ENCODE results near the gene MMRN2.

The MMRN2 gene

DNA sequence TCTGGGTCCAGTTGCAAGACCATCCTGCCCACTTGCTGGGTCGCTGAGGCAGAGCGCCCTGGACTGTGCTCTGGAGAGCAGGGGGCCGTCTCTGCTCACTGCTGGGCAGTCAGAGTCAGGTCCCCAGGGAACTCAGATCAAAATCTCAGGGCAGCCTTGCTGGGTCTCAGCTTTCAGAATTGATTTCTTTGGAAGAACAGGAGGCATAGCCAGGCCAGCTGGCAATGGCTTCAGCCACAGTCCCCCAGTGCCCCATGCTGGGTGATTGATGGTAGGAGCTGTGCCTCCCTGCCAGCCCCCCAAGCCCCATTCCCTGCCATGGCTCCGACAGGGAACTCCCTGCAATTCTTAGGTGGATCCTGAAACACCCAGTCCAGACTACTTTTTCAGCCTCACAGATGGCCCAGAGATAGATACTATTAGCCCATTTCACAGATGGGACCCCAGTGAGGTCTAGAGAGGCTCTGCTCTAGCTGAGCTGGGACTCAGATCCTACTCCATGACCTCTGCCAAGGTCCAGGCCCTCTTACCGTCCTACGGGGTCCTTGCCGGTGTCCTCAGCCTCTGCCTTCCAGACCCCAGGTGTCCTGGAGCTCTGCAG is 467 bp downstream of the MMRN2 start:
- H3K4me1 ChIP-seq (ENCODE audit: control insufficient read depth, low read depth, low read length), result peaks cover 35% of the 10 kb centered on the region

GRCh38 chr10:86956195-86956847 is 1.1 kb downstream of the MMRN2 start:
- Histone ChIP-seq H2BK15ac (replicated peaks; ENCODE audit: low read depth) (no peak overlapping the region), H4K5ac (ENCODE audit: low read length) (no peak overlapping the region), H3K27me3 (ENCODE audit: insufficient read depth, low read length, poor library complexity) (no peaks in the 10 kb centered on the region), H2BK120ac (ENCODE audit: low read depth, low read length) (no peak overlapping the region), H3K4me3 (ENCODE audit: low read length) (no peak overlapping the region), H3K4me1 (ENCODE audit: control insufficient read depth, low read depth, low read length) (peaks cover 35% of the 10 kb centered on the region), H3K79me1 (ENCODE audit: low read length) (no peaks in the 10 kb centered on the region), H3K4ac (ENCODE audit: low read depth, low read length) (no peak overlapping the region), H3K36me3 (ENCODE audit: control insufficient read depth, insufficient read depth, low read length) (no peaks in the 10 kb centered on the region), H3K4me2 (ENCODE audit: low read length) (no peak overlapping the region), H4K8ac (ENCODE audit: low read depth, low read length) (no peak overlapping the region), H3K27ac (ENCODE audit: low read depth, low read length) (no peak overlapping the region), H2AK5ac (ENCODE audit: low read length) (peak overlapping the region; percentile 64), H3K23ac (ENCODE audit: low read length) (no peak overlapping the region), H2BK5ac (ENCODE audit: low read length) (peak overlapping the region; percentile 31), H3K79me2 (ENCODE audit: control insufficient read depth, insufficient read depth, low read length) (no peaks in the 10 kb centered on the region), H3K9ac (ENCODE audit: low read length) (no peak overlapping the region), H3K18ac (ENCODE audit: low read length) (peak overlapping the region; percentile 72), H3K56ac (ENCODE audit: low read length) (peak overlapping the region; percentile 65)
- no CpG with 5 or more reads among the region's 7 CpGs for WGBS (ENCODE audit: extremely low coverage, insufficient coverage, low lambda C conversion rate)
- DNase-seq, result no peak

More for the DNA sequence above, 467 bp downstream of the MMRN2 start:
- Histone ChIP-seq H3K79me2 (ENCODE audit: control insufficient read depth, insufficient read depth, low read length) (no peaks in the 10 kb centered on the region), H3K27ac (ENCODE audit: low read depth, low read length) (no peak overlapping the region), H3K4me2 (ENCODE audit: low read length) (no peak overlapping the region), H3K79me1 (ENCODE audit: low read length) (no peaks in the 10 kb centered on the region), H3K36me3 (ENCODE audit: control insufficient read depth, insufficient read depth, low read length) (no peaks in the 10 kb centered on the region), H2BK5ac (ENCODE audit: low read length) (no peak overlapping the region), H2BK15ac (replicated peaks; ENCODE audit: low read depth) (no peak overlapping the region), H3K4ac (ENCODE audit: low read depth, low read length) (peak overlapping the region; percentile 39), H2AK5ac (ENCODE audit: low read length) (peak overlapping the region; percentile 64), H3K9ac (ENCODE audit: low read length) (no peak overlapping the region), H2BK120ac (ENCODE audit: low read depth, low read length) (no peak overlapping the region), H4K5ac (ENCODE audit: low read length) (no peak overlapping the region), H4K8ac (ENCODE audit: low read depth, low read length) (no peak overlapping the region), H3K4me3 (ENCODE audit: low read length) (no peak overlapping the region), H3K23ac (ENCODE audit: low read length) (no peak overlapping the region), H3K27me3 (ENCODE audit: insufficient read depth, low read length, poor library complexity) (no peaks in the 10 kb centered on the region), H3K56ac (ENCODE audit: low read length) (peak overlapping the region; percentile 65), H3K18ac (ENCODE audit: low read length) (peak overlapping the region; percentile 72)
- WGBS (ENCODE audit: extremely low coverage, insufficient coverage, low lambda C conversion rate), result no CpG with 5 or more reads among the region's 7 CpGs
- no peak for DNase-seq

GRCh38 chr10:86955501-86956194 is 1.8 kb downstream of the MMRN2 start:
- H3K18ac ChIP-seq (ENCODE audit: low read length), result peak overlapping the region; percentile 72
- peak overlapping the region; percentile 77 for H3K56ac ChIP-seq (ENCODE audit: low read length)
- peak overlapping the region; percentile 54 for H3K23ac ChIP-seq (ENCODE audit: low read length)
- peak overlapping the region; percentile 40 for H2BK120ac ChIP-seq (ENCODE audit: low read depth, low read length)
- no peak overlapping the region for H3K4me2 ChIP-seq (ENCODE audit: low read length)
- no peak overlapping the region for H2BK15ac ChIP-seq (replicated peaks; ENCODE audit: low read depth)
- no peaks in the 10 kb centered on the region for H3K79me1 ChIP-seq (ENCODE audit: low read length)
- H4K5ac ChIP-seq (ENCODE audit: low read length), result no peak overlapping the region
- peak overlapping the region; percentile 71 for H2AK5ac ChIP-seq (ENCODE audit: low read length)
- no peak overlapping the region for H3K4me3 ChIP-seq (ENCODE audit: low read length)
- H2BK5ac ChIP-seq (ENCODE audit: low read length), result peak overlapping the region; percentile 88
- peak overlapping the region; percentile 79 for H3K27ac ChIP-seq (ENCODE audit: low read depth, low read length)
- no peaks in the 10 kb centered on the region for H3K36me3 ChIP-seq (ENCODE audit: control insufficient read depth, insufficient read depth, low read length)
- no peaks in the 10 kb centered on the region for H3K79me2 ChIP-seq (ENCODE audit: control insufficient read depth, insufficient read depth, low read length)
- no peak overlapping the region for H4K8ac ChIP-seq (ENCODE audit: low read depth, low read length)
- peaks cover 34% of the 10 kb centered on the region for H3K4me1 ChIP-seq (ENCODE audit: control insufficient read depth, low read depth, low read length)
- H3K4ac ChIP-seq (ENCODE audit: low read depth, low read length), result no peak overlapping the region
- H3K27me3 ChIP-seq (ENCODE audit: insufficient read depth, low read length, poor library complexity), result no peaks in the 10 kb centered on the region
- whole genome bisulfite sequencing (ENCODE audit: extremely low coverage, insufficient coverage, low lambda C conversion rate), result no CpG with 5 or more reads among the region's 16 CpGs
- peak; percentile 52 for DNase-seq
- peak overlapping the region; percentile 41 for H3K9ac ChIP-seq (ENCODE audit: low read length)

GRCh38 chr10:86954681-86955500 is 2.5 kb downstream of the MMRN2 start:
- Histone ChIP-seq H3K4me1 (ENCODE audit: control insufficient read depth, low read depth, low read length) (peaks cover 30% of the 10 kb centered on the region), H3K27me3 (ENCODE audit: insufficient read depth, low read length, poor library complexity) (no peaks in the 10 kb centered on the region), H3K4ac (ENCODE audit: low read depth, low read length) (peak overlapping the region; percentile 90), H3K18ac (ENCODE audit: low read length) (peak overlapping the region; percentile 72), H2BK120ac (ENCODE audit: low read depth, low read length) (peak overlapping the region; percentile 40), H3K36me3 (ENCODE audit: control insufficient read depth, insufficient read depth, low read length) (no peaks in the 10 kb centered on the region), H2AK5ac (ENCODE audit: low read length) (peak overlapping the region; percentile 86), H3K23ac (ENCODE audit: low read length) (peak overlapping the region; percentile 54), H3K56ac (ENCODE audit: low read length) (peak overlapping the region; percentile 77), H3K79me1 (ENCODE audit: low read length) (no peaks in the 10 kb centered on the region), H3K9ac (ENCODE audit: low read length) (peak overlapping the region; percentile 41), H3K79me2 (ENCODE audit: control insufficient read depth, insufficient read depth, low read length) (no peaks in the 10 kb centered on the region), H4K8ac (ENCODE audit: low read depth, low read length) (peak overlapping the region; percentile 6), H2BK5ac (ENCODE audit: low read length) (peak overlapping the region; percentile 88), H2BK15ac (replicated peaks; ENCODE audit: low read depth) (no peak overlapping the region), H3K4me2 (ENCODE audit: low read length) (no peak overlapping the region), H3K4me3 (ENCODE audit: low read length) (no peak overlapping the region), H4K5ac (ENCODE audit: low read length) (no peak overlapping the region), H3K27ac (ENCODE audit: low read depth, low read length) (peak overlapping the region; percentile 79)
- no peak for DNase-seq
- WGBS (ENCODE audit: extremely low coverage, insufficient coverage, low lambda C conversion rate), result no CpG with 5 or more reads among the region's 13 CpGs

- DNase-seq, result peak; percentile 99
- Histone ChIP-seq H2AK5ac (ENCODE audit: low read length) (peak overlapping the region; percentile 79), H3K27ac (ENCODE audit: low read depth, low read length) (peak overlapping the region; percentile 46), H3K4me2 (ENCODE audit: low read length) (no peak overlapping the region), H4K5ac (ENCODE audit: low read length) (no peak overlapping the region), H2BK120ac (ENCODE audit: low read depth, low read length) (peak overlapping the region; percentile 40), H3K79me1 (ENCODE audit: low read length) (no peaks in the 10 kb centered on the region), H3K18ac (ENCODE audit: low read length) (peak overlapping the region; percentile 72), H4K8ac (ENCODE audit: low read depth, low read length) (no peak overlapping the region), H3K36me3 (ENCODE audit: control insufficient read depth, insufficient read depth, low read length) (no peaks in the 10 kb centered on the region), H3K27me3 (ENCODE audit: insufficient read depth, low read length, poor library complexity) (no peaks in the 10 kb centered on the region), H2BK5ac (ENCODE audit: low read length) (peak overlapping the region; percentile 92), H2BK15ac (replicated peaks; ENCODE audit: low read depth) (no peak overlapping the region), H3K4ac (ENCODE audit: low read depth, low read length) (peak overlapping the region; percentile 90), H3K79me2 (ENCODE audit: control insufficient read depth, insufficient read depth, low read length) (no peaks in the 10 kb centered on the region), H3K4me1 (ENCODE audit: control insufficient read depth, low read depth, low read length) (peaks cover 29% of the 10 kb centered on the region), H3K9ac (ENCODE audit: low read length) (peak overlapping the region; percentile 40), H3K4me3 (ENCODE audit: low read length) (no peak overlapping the region), H3K56ac (ENCODE audit: low read length) (peak overlapping the region; percentile 85), H3K23ac (ENCODE audit: low read length) (peak overlapping the region; percentile 70)
- WGBS (ENCODE audit: extremely low coverage, insufficient coverage, low lambda C conversion rate), result no CpG with 5 or more reads among the region's 15 CpGs
Observed at GRCh38 chr10:86953747-86954680, 3.4 kb downstream of the MMRN2 start.
